PFSK-1 (cell line): ENCODE results near the gene BAX.

Source experiments
- POLR2AphosphoS5 ChIP-seq: IDR thresholded peaks from 2 replicates; pipeline ENCODE4 v1.6.1; 2012; ENCODE audit warnings: low read depth, mild to moderate bottlenecking, control low read depth, low read length, moderate library complexity
- TAF1 ChIP-seq: IDR thresholded peaks from 2 replicates; pipeline ENCODE4 v1.6.1; 2012; ENCODE audit warnings: low read length, control low read depth, borderline replicate concordance; ENCODE audit not compliant: insufficient read depth
- TF ChIP-seq, protein P1 (sequence below), 2 experiments: IDR thresholded peaks; 2 replicates each; pipeline versions ENCODE4 v1.6.1 to v1.8.0; 2011 to 2012; ENCODE audit warnings: low read depth in 2 of 2, low read length in 2 of 2, control low read depth in 1 of 2, inconsistent platforms in 1 of 2, mild to moderate bottlenecking in 1 of 2, moderate library complexity in 1 of 2; ENCODE audit not compliant: insufficient read depth in 1 of 2

GRCh38 chr19:48988286-48988685, 33.6 kb downstream of the BAX start:
- TF ChIP-seq POLR2AphosphoS5 (no peak), TAF1 (no peak)
- TF ChIP-seq, protein P1, sequence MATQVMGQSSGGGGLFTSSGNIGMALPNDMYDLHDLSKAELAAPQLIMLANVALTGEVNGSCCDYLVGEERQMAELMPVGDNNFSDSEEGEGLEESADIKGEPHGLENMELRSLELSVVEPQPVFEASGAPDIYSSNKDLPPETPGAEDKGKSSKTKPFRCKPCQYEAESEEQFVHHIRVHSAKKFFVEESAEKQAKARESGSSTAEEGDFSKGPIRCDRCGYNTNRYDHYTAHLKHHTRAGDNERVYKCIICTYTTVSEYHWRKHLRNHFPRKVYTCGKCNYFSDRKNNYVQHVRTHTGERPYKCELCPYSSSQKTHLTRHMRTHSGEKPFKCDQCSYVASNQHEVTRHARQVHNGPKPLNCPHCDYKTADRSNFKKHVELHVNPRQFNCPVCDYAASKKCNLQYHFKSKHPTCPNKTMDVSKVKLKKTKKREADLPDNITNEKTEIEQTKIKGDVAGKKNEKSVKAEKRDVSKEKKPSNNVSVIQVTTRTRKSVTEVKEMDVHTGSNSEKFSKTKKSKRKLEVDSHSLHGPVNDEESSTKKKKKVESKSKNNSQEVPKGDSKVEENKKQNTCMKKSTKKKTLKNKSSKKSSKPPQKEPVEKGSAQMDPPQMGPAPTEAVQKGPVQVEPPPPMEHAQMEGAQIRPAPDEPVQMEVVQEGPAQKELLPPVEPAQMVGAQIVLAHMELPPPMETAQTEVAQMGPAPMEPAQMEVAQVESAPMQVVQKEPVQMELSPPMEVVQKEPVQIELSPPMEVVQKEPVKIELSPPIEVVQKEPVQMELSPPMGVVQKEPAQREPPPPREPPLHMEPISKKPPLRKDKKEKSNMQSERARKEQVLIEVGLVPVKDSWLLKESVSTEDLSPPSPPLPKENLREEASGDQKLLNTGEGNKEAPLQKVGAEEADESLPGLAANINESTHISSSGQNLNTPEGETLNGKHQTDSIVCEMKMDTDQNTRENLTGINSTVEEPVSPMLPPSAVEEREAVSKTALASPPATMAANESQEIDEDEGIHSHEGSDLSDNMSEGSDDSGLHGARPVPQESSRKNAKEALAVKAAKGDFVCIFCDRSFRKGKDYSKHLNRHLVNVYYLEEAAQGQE (IDR thresholded peaks at IDR 0.05; ENCODE audit: insufficient read depth in 1 of 2, low read depth in 2 of 2, low read length in 2 of 2): no peak
